Measurements from ENCODE around the gene H2BK1. TPM values are rescaled to one million over a fixed set of nuclear protein-coding genes. Genes with fewer than 3 reads are reported as not detected.
A peak's percentile ranks its signal among the peaks of the same experiment; 100 is the strongest.

H2BK1 gene
- total RNA-seq: not detected
- long read RNA-seq: 0 reads

GRCh38 chr7:151210087-151210854, at the start of gene H2BK1:
TSS of gene H2BK1 (minus strand) at chr7:151210488. CDS start at chr7:151210318, 170 bp downstream.
- ATAC-seq (no peak), DNase-seq (no peak)
- intact Hi-C loops (cut with DNase I): no loop called here

- no peak for ATAC-seq
- no peak for DNase-seq
- intact Hi-C loops (cut with DNase I): no loop called here
Measured at GRCh38 chr7:151257990-151258389, 47.7 kb upstream of the H2BK1 start.

- DNase-seq: no peak
- intact Hi-C loops (cut with DNase I): no loop called here
- ATAC-seq: peak; percentile 16 to 20
Measured at GRCh38 chr7:151256410-151257045, 46.2 kb upstream of the H2BK1 start.

- intact Hi-C loops (cut with DNase I): no loop called here
- no peak for DNase-seq
- no peak for ATAC-seq
Measured at GRCh38 chr7:151255390-151255789, 45.1 kb upstream of the H2BK1 start.

GRCh38 chr7:151254851-151255250, 44.6 kb upstream of the H2BK1 start:
- intact Hi-C loops (cut with DNase I): no loop called here
- DNase-seq: no peak

GRCh38 chr7:151254316-151254715, 44.0 kb upstream of the H2BK1 start:
- peak; percentile 5 to 24 for ATAC-seq
- no peak for DNase-seq
- intact Hi-C loops (cut with DNase I): no loop called here

More at GRCh38 chr7:151254851-151255250, 44.6 kb upstream of the H2BK1 start:
- no peak for ATAC-seq

- no peak for ATAC-seq
- no peak for DNase-seq
- intact Hi-C loops (cut with DNase I): no loop called here
Measured at GRCh38 chr7:151252961-151253711, 42.8 kb upstream of the H2BK1 start.

- ATAC-seq (no peak), DNase-seq (no peak)
- intact Hi-C loops (cut with DNase I): no loop called here
Measured at GRCh38 chr7:151252561-151252835, 42.2 kb upstream of the H2BK1 start.

- peak; percentile 31 to 55 for ATAC-seq
Measured at GRCh38 chr7:151251689-151252560, 41.6 kb upstream of the H2BK1 start.

GRCh38 chr7:151251328-151251688, 41.0 kb upstream of the H2BK1 start:
- ATAC-seq (no peak), DNase-seq (peak; percentile 50)
- intact Hi-C loops (cut with DNase I): no loop called here

More at GRCh38 chr7:151251689-151252560, 41.6 kb upstream of the H2BK1 start:
- peak; percentile 79 for DNase-seq
- intact Hi-C loops (cut with DNase I): no loop called here

- no peak for ATAC-seq
- intact Hi-C loops (cut with DNase I): no loop called here
- no peak for DNase-seq
Measured at GRCh38 chr7:151250181-151251132, 40.2 kb upstream of the H2BK1 start.

- DNase-seq (peak; percentile 75), ATAC-seq (peak; percentile 35 to 40)
- intact Hi-C loops (cut with DNase I): loop anchor here (5.0 kb wide), 1 partner anchor 53 kb away; no protein-coding TSS in a partner anchor
Measured at GRCh38 chr7:151249732-151250072, 39.4 kb upstream of the H2BK1 start.

- intact Hi-C loops (cut with DNase I): loop anchor here (5.0 kb wide), 1 partner anchor 53 kb away; no protein-coding TSS in a partner anchor
- peak; percentile 15 to 27 for ATAC-seq
- peak; percentile 74 for DNase-seq
Measured at GRCh38 chr7:151249034-151249731, 38.9 kb upstream of the H2BK1 start.

- DNase-seq (peak; percentile 83), ATAC-seq (peak; percentile 44 to 63)
- intact Hi-C loops (cut with DNase I): loop anchor here (5.0 kb wide), 1 partner anchor 54 kb away; no protein-coding TSS in a partner anchor
Measured at GRCh38 chr7:151248346-151249033, 38.2 kb upstream of the H2BK1 start, which contains the start of gene SMARCD3. TSS of gene SMARCD3 (minus strand) at chr7:151248694. CDS start at chr7:151248562, 132 bp downstream.

- intact Hi-C loops (cut with DNase I): loop anchor here (5.0 kb wide), 1 partner anchor 55 kb away; no protein-coding TSS in a partner anchor
- DNase-seq (peak; percentile 43), ATAC-seq (peak; percentile 5 to 9)
Measured at GRCh38 chr7:151247611-151248345, 37.5 kb upstream of the H2BK1 start.
